BLaER1 (cell line): Measurements from ENCODE around the gene NGEF.

Experiments
- H3K27ac ChIP-seq: shearing (Covaris generic); formaldehyde crosslinking; 2 replicates; pipeline ENCODE4 v1.8.1; 2022
- H3K27me3 ChIP-seq: shearing (Covaris generic); formaldehyde crosslinking; 2 replicates; pipeline ENCODE4 v1.8.1; 2022
- H3K36me3 ChIP-seq: shearing (Covaris generic); formaldehyde crosslinking; 2 replicates; pipeline ENCODE4 v1.8.1; 2022
- H3K4me1 ChIP-seq: shearing (Covaris generic); formaldehyde crosslinking; 2 replicates; pipeline ENCODE4 v1.8.1; 2022
- H3K4me2 ChIP-seq: shearing (Covaris generic); formaldehyde crosslinking; 2 replicates; pipeline ENCODE4 v1.8.1; 2022
- H3K4me3 ChIP-seq: shearing (Covaris generic); formaldehyde crosslinking; 2 replicates; pipeline ENCODE4 v1.8.1; 2022
- H3K9ac ChIP-seq: shearing (Covaris generic); formaldehyde crosslinking; 2 replicates; pipeline ENCODE4 v1.8.1; 2022
- H3K9me3 ChIP-seq: shearing (Covaris generic); formaldehyde crosslinking; 2 replicates; pipeline ENCODE4 v1.8.1; 2022
- H4K20me1 ChIP-seq: shearing (Covaris generic); formaldehyde crosslinking; 2 replicates; pipeline ENCODE4 v1.8.1; 2022
- Cebpa-rat ChIP-seq: shearing (Covaris generic); IDR thresholded peaks from 2 replicates; pipeline ENCODE4 v1.8.1; 2022

The NGEF gene

GRCh38 chr2:232973796-232974195 is 39.3 kb downstream of the NGEF start:
- Histone ChIP-seq H3K4me3 (no peak overlapping the region), H4K20me1 (no peaks in the 10 kb centered on the region), H3K4me2 (no peak overlapping the region), H3K36me3 (no peaks in the 10 kb centered on the region), H3K27ac (no peak overlapping the region), H3K9ac (no peak overlapping the region), H3K9me3 (peaks cover under 1% of the 10 kb centered on the region; the same call in 1 of the 2 replicates), H3K27me3 (no peaks in the 10 kb centered on the region), H3K4me1 (peaks cover 13% of the 10 kb centered on the region)
- no peak for TF ChIP-seq Cebpa-rat

- Histone ChIP-seq H3K4me2 (no peak overlapping the region), H3K4me1 (peaks cover 7% of the 10 kb centered on the region), H3K27me3 (no peaks in the 10 kb centered on the region), H3K9ac (no peak overlapping the region), H3K9me3 (peaks cover 3% of the 10 kb centered on the region; the same call in 1 of the 2 replicates), H3K4me3 (no peak overlapping the region), H3K36me3 (no peaks in the 10 kb centered on the region), H3K27ac (no peak overlapping the region), H4K20me1 (no peaks in the 10 kb centered on the region)
- no peak for TF ChIP-seq Cebpa-rat
Observed at GRCh38 chr2:232973011-232973735, 39.9 kb downstream of the NGEF start.

- H3K4me1 ChIP-seq = no peaks in the 10 kb centered on the region
- no peaks in the 10 kb centered on the region for H4K20me1 ChIP-seq
- no peak overlapping the region for H3K9ac ChIP-seq
- H3K9me3 ChIP-seq = peaks cover 6% of the 10 kb centered on the region
- TF ChIP-seq Cebpa-rat = no peak
- no peak overlapping the region for H3K27ac ChIP-seq
- H3K36me3 ChIP-seq = no peaks in the 10 kb centered on the region
- no peak overlapping the region for H3K4me2 ChIP-seq
- H3K27me3 ChIP-seq = no peaks in the 10 kb centered on the region
- H3K4me3 ChIP-seq = no peak overlapping the region
Observed at GRCh38 chr2:232971744-232972143, 41.3 kb downstream of the NGEF start.

- Histone ChIP-seq H3K4me3 (no peak overlapping the region), H3K9me3 (peaks cover 23% of the 10 kb centered on the region), H3K27ac (no peak overlapping the region), H3K9ac (no peak overlapping the region), H3K36me3 (no peaks in the 10 kb centered on the region; the same call in none of the 2 replicates), H3K27me3 (no peaks in the 10 kb centered on the region), H3K4me1 (no peaks in the 10 kb centered on the region), H4K20me1 (no peaks in the 10 kb centered on the region), H3K4me2 (no peak overlapping the region)
- TF ChIP-seq Cebpa-rat = no peak
Observed at GRCh38 chr2:232970051-232970450, 43.0 kb downstream of the NGEF start.

- no peak for TF ChIP-seq Cebpa-rat
- H3K27ac ChIP-seq = no peak overlapping the region
Observed at GRCh38 chr2:232967474-232967873, 45.6 kb downstream of the NGEF start.

GRCh38 chr2:232966122-232966521 is 46.9 kb downstream of the NGEF start:
- TF ChIP-seq Cebpa-rat = no peak
- Histone ChIP-seq H3K4me1 (no peaks in the 10 kb centered on the region), H3K27ac (no peak overlapping the region), H3K27me3 (no peaks in the 10 kb centered on the region), H3K9ac (no peak overlapping the region), H4K20me1 (no peaks in the 10 kb centered on the region), H3K4me2 (no peak overlapping the region), H3K4me3 (no peak overlapping the region), H3K36me3 (no peaks in the 10 kb centered on the region; the same call in none of the 2 replicates), H3K9me3 (peaks cover 36% of the 10 kb centered on the region)

More at GRCh38 chr2:232967474-232967873, 45.6 kb downstream of the NGEF start:
- Histone ChIP-seq H3K36me3 (no peaks in the 10 kb centered on the region; the same call in none of the 2 replicates), H3K4me1 (no peaks in the 10 kb centered on the region), H3K9ac (no peak overlapping the region), H3K4me2 (no peak overlapping the region), H3K27me3 (no peaks in the 10 kb centered on the region), H4K20me1 (no peaks in the 10 kb centered on the region), H3K4me3 (no peak overlapping the region), H3K9me3 (peaks cover 26% of the 10 kb centered on the region)

GRCh38 chr2:232963913-232964312 is 49.1 kb downstream of the NGEF start:
- TF ChIP-seq Cebpa-rat = no peak
- Histone ChIP-seq H3K9me3 (peaks cover 39% of the 10 kb centered on the region), H3K4me2 (no peak overlapping the region), H3K4me3 (no peak overlapping the region), H3K36me3 (no peaks in the 10 kb centered on the region; the same call in none of the 2 replicates), H3K4me1 (no peaks in the 10 kb centered on the region), H3K27me3 (no peaks in the 10 kb centered on the region), H4K20me1 (no peaks in the 10 kb centered on the region), H3K9ac (no peak overlapping the region), H3K27ac (no peak overlapping the region)

- H3K9me3 ChIP-seq = peaks cover 24% of the 10 kb centered on the region
- H3K4me2 ChIP-seq = no peak overlapping the region
- H3K4me3 ChIP-seq = no peak overlapping the region
- H3K36me3 ChIP-seq = no peaks in the 10 kb centered on the region; the same call in none of the 2 replicates
- no peak for TF ChIP-seq Cebpa-rat
- no peaks in the 10 kb centered on the region for H3K4me1 ChIP-seq
- no peak overlapping the region for H3K27ac ChIP-seq
- H3K27me3 ChIP-seq = no peaks in the 10 kb centered on the region
- no peak overlapping the region for H3K9ac ChIP-seq
- H4K20me1 ChIP-seq = no peaks in the 10 kb centered on the region
Observed at GRCh38 chr2:232960862-232961261, 52.2 kb downstream of the NGEF start.

GRCh38 chr2:232959139-232959538 is 53.9 kb downstream of the NGEF start:
- Histone ChIP-seq H3K4me1 (no peaks in the 10 kb centered on the region), H3K27ac (no peak overlapping the region), H3K9me3 (peaks cover 13% of the 10 kb centered on the region), H4K20me1 (no peaks in the 10 kb centered on the region), H3K4me3 (no peak overlapping the region), H3K4me2 (no peak overlapping the region), H3K27me3 (no peaks in the 10 kb centered on the region), H3K36me3 (no peaks in the 10 kb centered on the region), H3K9ac (no peak overlapping the region)
- TF ChIP-seq Cebpa-rat = no peak

GRCh38 chr2:232957657-232958090 is 55.4 kb downstream of the NGEF start:
- Histone ChIP-seq H3K4me3 (no peak overlapping the region), H3K27me3 (no peaks in the 10 kb centered on the region), H3K4me1 (no peaks in the 10 kb centered on the region), H4K20me1 (no peaks in the 10 kb centered on the region), H3K27ac (no peak overlapping the region), H3K9me3 (peaks cover 13% of the 10 kb centered on the region), H3K36me3 (no peaks in the 10 kb centered on the region), H3K9ac (no peak overlapping the region), H3K4me2 (no peak overlapping the region)
- TF ChIP-seq Cebpa-rat = no peak
